Mucosa of stomach (tissue), 1 donor: ENCODE data around the gene UBN2.
"Not testable (repeated sequence)": the region's sequence is repeated elsewhere in the genome, so short reads cannot be mapped to it uniquely, and the experiment has no call there.

Experiments
- H3K27me3 ChIP-seq: one replicate; pipeline ENCODE4 v1.7.0; 2013; ENCODE audit warnings: mild to moderate bottlenecking, low read length; ENCODE audit not compliant: control insufficient read depth, insufficient read depth
- H3K36me3 ChIP-seq: one replicate; pipeline ENCODE4 v1.7.0; 2013; ENCODE audit warnings: low read length; ENCODE audit not compliant: control insufficient read depth, insufficient read depth
- H3K4me1 ChIP-seq: one replicate; pipeline ENCODE4 v1.7.0; 2013; ENCODE audit warnings: mild to moderate bottlenecking, low read length; ENCODE audit not compliant: control insufficient read depth, insufficient read depth
- H3K4me3 ChIP-seq: one replicate; pipeline ENCODE4 v1.7.0; 2013; ENCODE audit warnings: low read length
- H3K9ac ChIP-seq: one replicate; pipeline ENCODE4 v1.7.0; 2013; ENCODE audit warnings: mild to moderate bottlenecking, low read length, moderate library complexity
- H3K9me3 ChIP-seq: one replicate; pipeline ENCODE4 v1.7.0; 2013; ENCODE audit warnings: mild to moderate bottlenecking, low read length, moderate library complexity; ENCODE audit not compliant: control insufficient read depth
- donor health status: Pancreatic carcinoma.

UBN2 gene

GRCh38 chr7:139213489-139213888 is 17.5 kb upstream of the UBN2 start:
- H3K9ac ChIP-seq, H3K4me3 ChIP-seq, H3K27me3 ChIP-seq, H3K4me1 ChIP-seq, H3K36me3 ChIP-seq, H3K9me3 ChIP-seq: not testable (repeated sequence)

DNA sequence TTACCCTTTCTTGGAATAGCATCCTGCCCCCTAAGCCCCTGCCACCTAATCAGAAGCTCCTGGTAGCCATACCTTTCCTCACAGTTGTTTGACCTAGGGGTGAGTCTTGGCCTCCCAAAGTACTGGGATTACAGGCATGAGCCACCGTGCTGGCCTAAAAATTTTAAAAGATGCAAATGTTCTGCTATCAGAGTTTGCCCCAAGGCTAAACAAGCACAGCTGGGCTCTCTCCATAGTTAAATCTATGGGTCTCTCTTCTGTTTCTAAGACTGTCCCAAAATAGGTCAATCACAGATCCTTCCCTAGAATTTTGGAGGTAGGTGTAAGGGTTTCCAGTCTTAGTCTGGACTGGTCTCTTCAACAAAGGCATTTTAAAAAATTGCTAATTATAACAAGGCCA is 12.9 kb upstream of the UBN2 start:
- no peak overlapping the region for H3K4me3 ChIP-seq
- H3K4me1 ChIP-seq = no peaks in the 10 kb centered on the region
- H3K9me3 ChIP-seq = no peaks in the 10 kb centered on the region
- H3K9ac ChIP-seq = no peak overlapping the region
- H3K27me3 ChIP-seq = no peaks in the 10 kb centered on the region
- H3K36me3 ChIP-seq = no peaks in the 10 kb centered on the region

- H3K9me3 ChIP-seq = no peaks in the 10 kb centered on the region
- no peak overlapping the region for H3K4me3 ChIP-seq
- no peaks in the 10 kb centered on the region for H3K4me1 ChIP-seq
- no peaks in the 10 kb centered on the region for H3K27me3 ChIP-seq
- H3K36me3 ChIP-seq = no peaks in the 10 kb centered on the region
- H3K9ac ChIP-seq = no peak overlapping the region
Measured at GRCh38 chr7:139224219-139224618, 6.8 kb upstream of the UBN2 start.

DNA sequence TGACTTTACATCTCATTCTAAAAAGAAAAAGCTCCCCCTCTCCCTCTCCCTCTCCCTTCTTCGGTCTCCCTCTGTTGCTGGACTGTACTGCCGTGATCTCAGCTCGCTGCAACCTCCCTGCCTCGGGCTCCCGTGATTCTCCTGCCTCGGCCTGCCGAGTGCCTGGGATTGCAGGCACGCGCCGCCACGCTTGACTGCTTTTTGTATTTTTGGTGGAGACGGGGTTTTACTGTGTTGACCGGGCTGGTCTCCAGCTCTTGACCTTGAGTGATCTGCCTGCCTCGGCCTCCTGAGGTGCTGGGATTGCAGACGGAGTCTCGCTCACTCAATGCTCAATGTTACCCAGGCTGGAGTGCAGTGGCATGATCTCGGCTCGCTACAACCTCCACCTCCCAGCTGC is 6.2 kb upstream of the UBN2 start:
- not testable (repeated sequence) for H3K36me3 ChIP-seq, H3K4me1 ChIP-seq, H3K4me3 ChIP-seq, H3K9me3 ChIP-seq, H3K9ac ChIP-seq, H3K27me3 ChIP-seq

DNA sequence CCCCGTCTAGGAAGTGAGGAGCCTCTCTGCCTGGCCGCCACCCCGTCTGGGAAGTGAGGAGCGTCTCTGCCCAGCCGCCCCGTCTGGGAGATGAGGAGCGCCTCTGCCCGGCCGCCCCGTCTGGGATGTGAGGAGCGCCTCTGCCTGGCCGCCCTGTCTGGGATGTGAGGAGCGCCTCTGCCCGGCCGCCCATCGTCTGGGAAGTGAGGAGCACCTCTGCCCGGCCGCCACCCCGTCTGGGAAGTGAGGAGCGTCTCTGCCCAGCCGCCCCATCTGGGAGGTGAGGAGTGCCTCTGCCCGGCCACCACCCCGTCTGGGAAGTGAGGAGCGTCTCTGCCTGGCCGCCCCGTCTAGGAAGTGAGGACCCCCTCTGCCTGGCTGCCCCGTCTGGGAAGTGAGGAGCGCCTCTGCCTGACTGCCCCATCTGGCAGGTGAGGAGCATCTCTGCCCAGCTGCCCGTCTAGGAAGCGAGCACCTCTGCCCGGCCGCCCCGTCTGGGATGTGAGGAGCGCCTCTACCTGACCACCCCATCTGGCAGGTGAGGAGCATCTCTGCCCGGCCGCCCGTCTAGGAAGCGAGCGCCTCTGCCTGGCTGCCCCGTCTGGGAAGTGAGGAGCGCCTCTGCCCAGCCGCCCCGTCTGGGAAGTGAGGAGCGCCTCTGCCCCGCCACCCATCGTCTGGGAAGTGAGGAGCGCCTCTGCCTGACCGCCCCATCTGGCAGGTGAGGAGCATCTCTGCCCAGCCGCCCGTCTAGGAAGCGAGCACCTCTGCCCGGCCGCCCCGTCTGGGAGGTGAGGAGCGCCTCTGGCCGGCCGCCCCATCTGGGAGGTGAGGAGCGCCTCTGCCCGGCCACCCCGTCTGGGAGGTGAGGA is 5.5 kb upstream of the UBN2 start:
- H3K4me1 ChIP-seq, H3K4me3 ChIP-seq, H3K27me3 ChIP-seq, H3K9ac ChIP-seq, H3K36me3 ChIP-seq, H3K9me3 ChIP-seq: not testable (repeated sequence)

DNA sequence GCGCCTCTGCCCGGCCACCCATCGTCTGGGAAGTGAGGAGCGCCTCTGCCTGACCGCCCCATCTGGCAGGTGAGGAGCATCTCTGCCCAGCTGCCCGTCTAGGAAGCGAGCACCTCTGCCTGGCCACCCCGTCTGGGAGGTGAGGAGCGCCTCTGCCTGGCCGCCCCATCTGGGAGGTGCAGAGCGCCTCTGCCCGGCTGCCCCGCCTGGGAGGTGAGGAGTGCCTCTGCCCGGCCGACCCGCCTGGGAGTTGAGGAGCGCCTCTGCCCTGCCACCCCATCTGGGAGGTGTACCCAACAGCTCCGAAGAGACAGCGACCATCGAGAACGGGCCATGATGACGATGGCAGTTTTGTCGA is 4.9 kb upstream of the UBN2 start:
- not testable (repeated sequence) for H3K4me1 ChIP-seq, H3K36me3 ChIP-seq, H3K4me3 ChIP-seq, H3K9me3 ChIP-seq, H3K27me3 ChIP-seq, H3K9ac ChIP-seq

- H3K27me3 ChIP-seq, H3K4me3 ChIP-seq, H3K36me3 ChIP-seq, H3K9me3 ChIP-seq, H3K4me1 ChIP-seq, H3K9ac ChIP-seq: not testable (repeated sequence)
Measured at GRCh38 chr7:139226988-139227488, 4.0 kb upstream of the UBN2 start.

GRCh38 chr7:139230023-139230422 is 1.0 kb upstream of the UBN2 start:
- Histone ChIP-seq H3K4me3 (no peak overlapping the region), H3K4me1 (peaks cover 17% of the 10 kb centered on the region), H3K9ac (no peak overlapping the region), H3K9me3 (no peaks in the 10 kb centered on the region), H3K36me3 (no peaks in the 10 kb centered on the region), H3K27me3 (no peaks in the 10 kb centered on the region)

DNA sequence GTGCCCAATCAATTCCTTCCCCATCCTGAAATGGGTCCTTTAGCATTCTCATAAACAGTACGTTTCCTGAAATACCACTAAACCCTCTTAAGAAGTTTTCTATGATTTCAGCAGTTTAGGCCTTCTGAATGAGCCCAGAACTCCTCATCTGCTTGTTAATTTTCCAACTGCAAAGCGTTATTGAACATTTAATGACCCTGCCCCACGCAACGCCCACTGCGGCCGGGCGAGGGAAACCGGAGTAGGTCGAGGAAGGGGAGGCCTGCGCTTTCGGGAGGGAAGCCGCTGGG is 608 bp upstream of the UBN2 start:
- Histone ChIP-seq H3K4me1 (peaks cover 17% of the 10 kb centered on the region), H3K9ac (peak overlapping the region; percentile 92), H3K36me3 (no peaks in the 10 kb centered on the region), H3K27me3 (no peaks in the 10 kb centered on the region), H3K9me3 (no peaks in the 10 kb centered on the region), H3K4me3 (peak overlapping the region; percentile 64)

DNA sequence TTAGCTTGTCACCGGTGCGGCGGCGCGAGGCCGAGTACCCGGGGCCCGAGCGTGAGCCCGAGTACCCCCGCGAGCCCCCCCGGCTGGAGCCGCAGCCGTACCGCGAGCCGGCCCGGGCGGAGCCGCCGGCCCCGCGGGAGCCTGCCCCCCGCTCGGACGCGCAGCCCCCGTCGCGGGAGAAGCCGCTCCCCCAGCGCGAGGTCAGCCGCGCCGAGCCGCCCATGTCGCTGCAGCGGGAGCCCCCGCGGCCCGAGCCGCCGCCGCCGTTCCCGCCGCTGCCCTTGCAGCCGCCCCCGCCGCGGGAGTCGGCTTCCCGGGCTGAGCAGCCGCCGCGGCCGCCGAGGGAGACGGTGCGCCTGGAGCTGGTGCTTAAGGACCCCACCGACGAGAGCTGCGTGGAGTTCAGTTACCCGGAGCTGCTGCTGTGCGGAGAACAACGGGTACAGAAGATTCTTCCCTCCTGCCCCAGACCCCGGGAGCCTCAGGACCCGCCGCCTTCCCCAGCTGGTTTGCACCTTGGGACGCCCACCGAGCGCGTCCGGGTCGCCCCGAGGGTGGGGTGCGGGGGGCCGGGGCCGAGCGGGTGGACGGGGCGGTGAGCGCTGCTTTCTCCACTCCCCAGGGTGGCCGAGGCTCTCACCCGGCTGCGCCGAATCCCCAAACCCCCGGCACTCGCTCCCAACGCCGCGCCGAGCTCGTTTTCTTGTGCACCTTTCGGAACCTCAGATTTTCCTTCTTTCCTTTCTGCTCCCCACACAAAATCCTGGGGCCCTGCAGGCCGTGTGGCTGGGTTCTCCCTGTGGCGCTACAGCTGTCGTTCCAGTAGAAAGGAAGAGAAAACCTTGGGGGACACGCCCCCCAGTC is 708 bp downstream of the UBN2 start:
- Histone ChIP-seq H3K36me3 (no peaks in the 10 kb centered on the region), H3K27me3 (no peaks in the 10 kb centered on the region), H3K9ac (peak overlapping the region; percentile 92), H3K4me3 (peak overlapping the region; percentile 64), H3K4me1 (peaks cover 17% of the 10 kb centered on the region), H3K9me3 (no peaks in the 10 kb centered on the region)

GRCh38 chr7:139232377-139232717 is 1.3 kb downstream of the UBN2 start:
- peak overlapping the region; percentile 62 for H3K9ac ChIP-seq
- H3K27me3 ChIP-seq = no peaks in the 10 kb centered on the region
- H3K4me1 ChIP-seq = peaks cover 17% of the 10 kb centered on the region
- peak overlapping the region; percentile 52 for H3K4me3 ChIP-seq
- H3K36me3 ChIP-seq = no peaks in the 10 kb centered on the region
- H3K9me3 ChIP-seq = no peaks in the 10 kb centered on the region

DNA sequence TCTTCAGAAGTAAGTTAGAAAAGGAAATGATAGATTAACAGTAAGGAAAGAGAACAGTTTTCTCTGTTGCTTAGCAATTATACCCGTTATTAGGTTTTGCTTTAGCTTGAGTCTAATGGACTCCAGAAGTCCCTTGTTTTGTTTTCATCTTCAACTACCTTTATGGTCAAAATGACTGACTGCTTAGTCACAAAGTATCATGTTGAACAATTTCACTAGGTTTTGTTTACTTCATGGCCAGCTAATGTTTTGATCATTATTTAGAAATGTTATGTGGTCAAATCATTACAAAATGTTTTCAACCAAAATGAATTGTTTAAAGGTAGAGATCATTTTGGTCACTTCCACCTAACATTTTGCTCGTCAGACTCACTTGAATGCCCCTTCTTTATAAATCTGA is 1.9 kb downstream of the UBN2 start:
- H3K4me3 ChIP-seq = no peak overlapping the region
- no peak overlapping the region for H3K9ac ChIP-seq
- peaks cover 17% of the 10 kb centered on the region for H3K4me1 ChIP-seq

More for the DNA sequence above, 1.9 kb downstream of the UBN2 start:
- H3K27me3 ChIP-seq = no peaks in the 10 kb centered on the region
- peaks cover 5% of the 10 kb centered on the region for H3K36me3 ChIP-seq
- no peaks in the 10 kb centered on the region for H3K9me3 ChIP-seq
